ENCODE data around the gene SLC1A3.

The SLC1A3 gene

GRCh38 chr5:36661456-36662220 lies 55.2 kb downstream of the SLC1A3 start:
- TF ChIP-seq, protein P1, sequence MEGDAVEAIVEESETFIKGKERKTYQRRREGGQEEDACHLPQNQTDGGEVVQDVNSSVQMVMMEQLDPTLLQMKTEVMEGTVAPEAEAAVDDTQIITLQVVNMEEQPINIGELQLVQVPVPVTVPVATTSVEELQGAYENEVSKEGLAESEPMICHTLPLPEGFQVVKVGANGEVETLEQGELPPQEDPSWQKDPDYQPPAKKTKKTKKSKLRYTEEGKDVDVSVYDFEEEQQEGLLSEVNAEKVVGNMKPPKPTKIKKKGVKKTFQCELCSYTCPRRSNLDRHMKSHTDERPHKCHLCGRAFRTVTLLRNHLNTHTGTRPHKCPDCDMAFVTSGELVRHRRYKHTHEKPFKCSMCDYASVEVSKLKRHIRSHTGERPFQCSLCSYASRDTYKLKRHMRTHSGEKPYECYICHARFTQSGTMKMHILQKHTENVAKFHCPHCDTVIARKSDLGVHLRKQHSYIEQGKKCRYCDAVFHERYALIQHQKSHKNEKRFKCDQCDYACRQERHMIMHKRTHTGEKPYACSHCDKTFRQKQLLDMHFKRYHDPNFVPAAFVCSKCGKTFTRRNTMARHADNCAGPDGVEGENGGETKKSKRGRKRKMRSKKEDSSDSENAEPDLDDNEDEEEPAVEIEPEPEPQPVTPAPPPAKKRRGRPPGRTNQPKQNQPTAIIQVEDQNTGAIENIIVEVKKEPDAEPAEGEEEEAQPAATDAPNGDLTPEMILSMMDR (IDR thresholded peaks at IDR 0.05; ENCODE audit: borderline replicate concordance, insufficient read depth, low read depth, low read length) = no peak
- no peak overlapping the region for H3K4me3 ChIP-seq (ENCODE audit: low read depth, low read length)

GRCh38 chr5:36662291-36662851 lies 56.0 kb downstream of the SLC1A3 start:
- TF ChIP-seq, protein P1 (IDR thresholded peaks at IDR 0.05; ENCODE audit: borderline replicate concordance, insufficient read depth, low read depth, low read length) = no peak
- no peak overlapping the region for H3K4me3 ChIP-seq (ENCODE audit: low read depth, low read length)

GRCh38 chr5:36664766-36665165 lies 58.4 kb downstream of the SLC1A3 start:
- TF ChIP-seq, protein P1 (IDR thresholded peaks at IDR 0.05; ENCODE audit: borderline replicate concordance, insufficient read depth, low read depth, low read length) = no peak

GRCh38 chr5:36665628-36666027 lies 59.2 kb downstream of the SLC1A3 start:
- no peak overlapping the region for H3K4me3 ChIP-seq (ENCODE audit: low read depth, low read length)
- TF ChIP-seq, protein P1 (IDR thresholded peaks at IDR 0.05; ENCODE audit: borderline replicate concordance, insufficient read depth, low read depth, low read length) = no peak

More at GRCh38 chr5:36664766-36665165, 58.4 kb downstream of the SLC1A3 start:
- no peak overlapping the region for H3K4me3 ChIP-seq (ENCODE audit: low read depth, low read length)

DNA sequence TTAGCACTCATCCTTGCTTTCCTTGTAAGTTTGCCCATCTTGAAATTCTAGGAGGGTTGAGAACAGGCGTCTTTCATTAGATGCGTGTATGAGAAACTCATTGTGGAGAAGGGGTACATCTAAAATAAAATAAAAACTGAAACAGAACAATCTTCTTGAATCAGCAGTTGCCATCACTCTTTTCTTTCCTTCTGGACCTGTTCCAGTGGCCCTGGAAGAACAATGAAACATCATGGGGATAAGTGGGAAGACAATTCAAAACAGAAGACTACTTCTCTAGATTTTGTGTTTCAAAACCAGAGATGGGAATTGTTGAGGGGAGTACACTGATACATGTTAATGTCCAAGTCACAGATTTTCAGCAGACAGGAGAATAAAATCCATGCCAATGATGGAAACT lies 59.9 kb downstream of the SLC1A3 start:
- H3K4me3 ChIP-seq (ENCODE audit: low read depth, low read length) = no peak overlapping the region
- TF ChIP-seq, protein P1 (IDR thresholded peaks at IDR 0.05; ENCODE audit: borderline replicate concordance, insufficient read depth, low read depth, low read length) = no peak

DNA sequence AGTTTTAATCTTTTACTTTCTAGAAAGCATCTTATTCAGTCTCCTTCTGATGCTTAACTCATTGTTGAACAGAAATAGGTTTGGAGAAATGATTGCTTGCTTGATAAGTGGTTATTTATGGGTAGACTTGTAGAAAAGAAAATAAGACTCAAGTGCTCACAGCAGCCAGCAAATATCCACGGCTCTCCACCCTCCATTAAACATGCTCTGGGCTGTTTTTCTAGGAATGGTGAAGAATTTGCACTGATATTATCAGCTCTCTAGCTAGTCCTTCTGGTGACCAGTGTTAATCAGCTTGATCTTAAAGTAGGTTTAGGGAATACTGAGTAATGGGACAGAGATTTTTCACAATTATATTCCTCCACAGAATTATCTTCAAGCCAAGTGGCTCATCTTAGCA lies 60.6 kb downstream of the SLC1A3 start:
- TF ChIP-seq, protein P1 (IDR thresholded peaks at IDR 0.05; ENCODE audit: borderline replicate concordance, insufficient read depth, low read depth, low read length) = no peak
- no peak overlapping the region for H3K4me3 ChIP-seq (ENCODE audit: low read depth, low read length)

- H3K4me3 ChIP-seq (ENCODE audit: low read depth, low read length) = no peak overlapping the region
- TF ChIP-seq, protein P1 (IDR thresholded peaks at IDR 0.05; ENCODE audit: borderline replicate concordance, insufficient read depth, low read depth, low read length) = no peak
Measured at GRCh38 chr5:36667824-36668223, 61.4 kb downstream of the SLC1A3 start.

Measured in GM12875 (cell line).